Motor neuron (in vitro differentiated cells): ENCODE measurements around the gene KIF5A. TPM values are rescaled to one million over a fixed set of nuclear protein-coding genes. Genes with fewer than 3 reads are reported as not detected.

Source experiments
- ATAC-seq, 8 experiments: fragments of 200-7000 bp; cut with Tn5 transposase; replicated peaks in 6 of 8; 2 replicates each; pipeline ENCODE4 v1.8.0; 2021; ENCODE audit warnings: mild to moderate bottlenecking in 8 of 8, moderate library complexity in 8 of 8
- H3K27ac ChIP-seq, 2 donors: fragments of 250-450 bp; sonication (Bioruptor Pico); 2 replicates each; pipeline ENCODE4 v1.9.0; 2021; ENCODE audit warnings: antibody characterized with exemption in 2 of 2, mild to moderate bottlenecking in 2 of 2, moderate library complexity in 1 of 2
- H3K4me1 ChIP-seq, 2 donors: fragments of 250-450 bp; sonication (Bioruptor Pico); replicated peaks in 1 of 2; 2 replicates each; pipeline ENCODE4 v1.6.1; 2021; ENCODE audit warnings: antibody characterized with exemption in 2 of 2, mild to moderate bottlenecking in 2 of 2, moderate library complexity in 1 of 2
- H3K4me3 ChIP-seq, 5 donors: fragments of 250-450 bp; sonication (Bioruptor Pico); 2 replicates each; pipeline ENCODE4 v1.9.0; 2021; ENCODE audit warnings: antibody characterized with exemption in 5 of 5, mild to moderate bottlenecking in 5 of 5, moderate library complexity in 4 of 5
- WGBS, 10 experiments: fragments of 450-650 bp; shearing (Covaris generic); methylation state at CpG; one replicate each; pipeline ENCODE4 v1.0.0; 2022; 5-methylcytosine and 5-hydroxymethylcytosine counted together
- in situ Hi-C, 9 experiments: fragments of 400-800 bp; cut with MboI; loops; one replicate each; pipeline ENCODE4 v1.15.0; 2021; ENCODE audit warnings: low sequenced_read_pairs in 9 of 9, low pct_unique_long_range_greater_than_20kb in 2 of 9; ENCODE audit not compliant: unreplicated experiment in 9 of 9
- total RNA-seq, 8 experiments: library from RNA; unstranded; fragments of 300-600 nt; gene quantifications; 2 replicates each; pipeline versions ENCODE4 v1.2.3 to v1.2.4, GENCODE V29; 2022

The KIF5A gene
- total RNA-seq, 8 experiments from 2014 or later = 0.91 to 111 (median 60.5) TPM

- 83% methylated on average over 1 of the region's 1 CpG; no CpG with 5 or more reads in 9 of the 10 experiments for WGBS, 10 experiments
- in situ Hi-C loops = no loop called here
- peaks cover 7 to 12% of the 10 kb centered on the region in 2 donors for H3K4me1 ChIP-seq
- ATAC-seq = no peak
- H3K27ac ChIP-seq = no peak overlapping the region
- H3K4me3 ChIP-seq = no peak overlapping the region
Measured at GRCh38 chr12:57531836-57532235, 18.0 kb upstream of the KIF5A start.

- no peak overlapping the region for H3K4me3 ChIP-seq
- in situ Hi-C loops = no loop called here
- peaks cover 7 to 12% of the 10 kb centered on the region in 2 donors for H3K4me1 ChIP-seq
- no peak overlapping the region for H3K27ac ChIP-seq
- no peak for ATAC-seq
- 80 to 100% (median 90%) methylated on average over 1 to 5 of the region's 8 CpGs; no CpG with 5 or more reads in 7 of the 10 experiments for WGBS, 10 experiments
Measured at GRCh38 chr12:57533108-57533507, 16.7 kb upstream of the KIF5A start.

- in situ Hi-C loops = no loop called here
- no peak overlapping the region for H3K27ac ChIP-seq
- H3K4me1 ChIP-seq = peaks cover 7 to 12% of the 10 kb centered on the region in 2 donors
- no peak overlapping the region for H3K4me3 ChIP-seq
- WGBS, 10 experiments = 98 to 100% (median 100%) methylated on average over 1 to 5 of the region's 5 CpGs; no CpG with 5 or more reads in 4 of the 10 experiments
- no peak for ATAC-seq
Measured at GRCh38 chr12:57534250-57534649, 15.6 kb upstream of the KIF5A start.

GRCh38 chr12:57534991-57535543 lies 14.8 kb upstream of the KIF5A start:
- Histone ChIP-seq H3K4me1 (peaks cover 9 to 11% of the 10 kb centered on the region in 2 donors), H3K27ac (no peak overlapping the region), H3K4me3 (no peak overlapping the region)
- WGBS, 10 experiments = 80 to 100% (median 100%) methylated on average over 1 to 2 of the region's 3 CpGs; no CpG with 5 or more reads in 2 of the 10 experiments
- in situ Hi-C loops = no loop called here
- ATAC-seq = no peak

- in situ Hi-C loops = no loop called here
- Histone ChIP-seq H3K4me1 (peaks cover 13 to 17% of the 10 kb centered on the region in 2 donors), H3K27ac (no peak overlapping the region), H3K4me3 (no peak overlapping the region)
- WGBS, 10 experiments = 0 to 100% (median 61%) methylated on average over 1 to 4 of the region's 6 CpGs; no CpG with 5 or more reads in 2 of the 10 experiments
- peak in 2 of 8 experiments; percentile 58 to 62 for ATAC-seq
Measured at GRCh38 chr12:57535764-57536596, 13.9 kb upstream of the KIF5A start.

- no peak for ATAC-seq
- WGBS, 10 experiments = 100% methylated on average over 1 of the region's 1 CpG; no CpG with 5 or more reads in 7 of the 10 experiments
- H3K4me3 ChIP-seq = no peak overlapping the region
- no peak overlapping the region for H3K27ac ChIP-seq
- peaks cover 19 to 23% of the 10 kb centered on the region in 2 donors for H3K4me1 ChIP-seq
- in situ Hi-C loops = no loop called here
Measured at GRCh38 chr12:57536597-57536942, 13.3 kb upstream of the KIF5A start.

- in situ Hi-C loops = no loop called here
- ATAC-seq = no peak
- Histone ChIP-seq H3K4me3 (no peak overlapping the region), H3K4me1 (peaks cover 19 to 25% of the 10 kb centered on the region in 2 donors), H3K27ac (peak overlapping the region in 1 of 2 donors; percentile 61)
- WGBS, 10 experiments = 70 to 100% (median 94%) methylated on average over 1 to 5 of the region's 5 CpGs; no CpG with 5 or more reads in 2 of the 10 experiments
Measured at GRCh38 chr12:57539134-57539768, 10.6 kb upstream of the KIF5A start.

GRCh38 chr12:57541001-57541400 lies 8.8 kb upstream of the KIF5A start:
- no peak overlapping the region for H3K4me3 ChIP-seq
- H3K4me1 ChIP-seq = peaks cover 26 to 32% of the 10 kb centered on the region in 2 donors
- WGBS, 10 experiments = 0 to 53% (median 0%) methylated on average over 1 to 2 of the region's 2 CpGs; no CpG with 5 or more reads in 2 of the 10 experiments
- H3K27ac ChIP-seq = peak overlapping the region; percentile 1
- in situ Hi-C loops = no loop called here
- ATAC-seq = peak in 6 of 8 experiments; percentile 30 to 92 (median 87)

- H3K4me1 ChIP-seq = peaks cover 29 to 34% of the 10 kb centered on the region in 2 donors
- in situ Hi-C loops = no loop called here
- 50 to 100% (median 63%) methylated on average over 1 to 2 of the region's 2 CpGs; no CpG with 5 or more reads in 4 of the 10 experiments for WGBS, 10 experiments
- ATAC-seq = no peak
- no peak overlapping the region for H3K27ac ChIP-seq
- no peak overlapping the region for H3K4me3 ChIP-seq
Measured at GRCh38 chr12:57541717-57542116, 8.1 kb upstream of the KIF5A start.

GRCh38 chr12:57543581-57543980 lies 6.3 kb upstream of the KIF5A start:
- Histone ChIP-seq H3K27ac (no peak overlapping the region), H3K4me1 (peaks cover 29 to 34% of the 10 kb centered on the region in 2 donors), H3K4me3 (no peak overlapping the region)
- in situ Hi-C loops = no loop called here
- no peak for ATAC-seq
- 67 to 100% (median 83%) methylated on average over 1 to 2 of the region's 2 CpGs; no CpG with 5 or more reads in 3 of the 10 experiments for WGBS, 10 experiments

- peak in 1 of 8 experiments; percentile 3 for ATAC-seq
- H3K4me3 ChIP-seq = peak overlapping the region; percentile 77 to 100 (median 98)
- 0 to 100% (median 67%) methylated on average over 1 to 13 of the region's 15 CpGs; no CpG with 5 or more reads in 2 of the 10 experiments for WGBS, 10 experiments
- H3K27ac ChIP-seq = peak overlapping the region; percentile 88 to 94
- in situ Hi-C loops = no loop called here
- peaks cover 20 to 21% of the 10 kb centered on the region in 2 donors for H3K4me1 ChIP-seq
Measured at GRCh38 chr12:57545809-57546437, 3.9 kb upstream of the KIF5A start.

- peak; percentile 87 to 96 (median 89) for ATAC-seq
- Histone ChIP-seq H3K27ac (peak within 1 kb of the TSS; percentile 88 to 94), H3K4me3 (peak within 1 kb of the TSS; percentile 77 to 100 (median 98)), H3K4me1 (peaks cover 20% of the 10 kb centered on the region in 2 donors)
- 0 to 7% (median 0%) methylated on average over 1 to 16 of the region's 56 CpGs; no CpG with 5 or more reads in 4 of the 10 experiments for WGBS, 10 experiments
- in situ Hi-C loops = no loop called here
Measured at GRCh38 chr12:57546438-57547287, 3.2 kb upstream of the KIF5A start, which contains the start of gene DCTN2. Gene DCTN2 (minus strand): TSS chr12:57547192. CDS start chr12:57547063, 129 bp downstream.
